Stimulated activated CD4-positive, alpha-beta T cell treated with anti-CD3 and anti-CD28 coated beads, Interleukin-1b, Interleukin-23, amount 100 ng/mL, for 24 hours (primary cell): Measurements from ENCODE around the gene C19orf47.
"Not testable (repeated sequence)": the region's sequence is repeated elsewhere in the genome, so short reads cannot be mapped to it uniquely, and the experiment has no call there.

Experiments used
- DNase-seq, 4 experiments: peaks; one replicate each; pipeline ENCODE4 v3.0.0-alpha.2; 2020; ENCODE audit warnings: low read depth in 4 of 4, low spot score in 1 of 4

C19orf47 gene

DNA sequence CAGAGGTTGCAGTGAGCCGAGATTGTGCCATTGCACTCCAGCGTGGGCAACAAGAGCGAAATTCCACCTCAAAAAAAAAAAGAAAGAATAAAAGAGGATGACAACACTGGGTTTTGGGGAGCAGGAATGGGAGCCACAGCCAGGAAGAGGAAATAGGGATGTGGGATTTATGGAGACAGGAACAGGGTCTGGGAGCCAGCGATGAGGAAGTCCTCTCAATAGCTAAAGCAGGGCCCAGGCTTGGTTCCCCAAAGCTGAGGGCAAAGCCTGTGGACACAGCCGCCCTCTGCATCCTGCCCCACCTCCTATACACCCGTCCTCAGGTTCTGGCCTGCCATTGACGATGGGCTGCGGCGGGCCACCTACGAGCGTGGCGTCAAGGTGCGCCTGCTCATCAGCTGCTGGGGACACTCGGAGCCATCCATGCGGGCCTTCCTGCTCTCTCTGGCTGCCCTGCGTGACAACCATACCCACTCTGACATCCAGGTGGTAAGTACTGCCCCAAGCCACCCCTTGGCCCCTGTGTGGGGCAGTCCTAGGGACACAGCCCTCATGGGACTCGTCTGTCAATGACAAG is 28.2 kb upstream of the C19orf47 start:
- no peak for DNase-seq

DNA sequence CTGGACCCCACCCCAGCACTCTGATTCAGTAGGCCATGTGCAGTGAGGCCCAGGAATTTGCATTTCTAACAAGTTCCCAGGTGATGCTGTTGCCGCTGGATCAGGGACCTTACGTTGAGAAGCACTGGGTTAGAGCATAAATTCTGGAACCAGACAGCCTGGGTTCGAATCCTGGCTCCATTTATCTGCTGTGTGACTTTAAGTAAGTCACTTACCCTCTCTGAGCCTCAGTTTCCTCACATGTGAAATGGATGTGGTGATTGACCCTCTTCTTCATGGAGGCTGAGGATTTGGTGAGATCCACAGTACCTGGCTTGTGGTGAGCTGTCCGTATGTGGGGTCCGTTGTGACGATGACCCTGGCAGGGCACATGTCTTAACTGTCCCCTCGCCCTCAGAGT is 25.9 kb upstream of the C19orf47 start:
- DNase-seq, result no peak

DNA sequence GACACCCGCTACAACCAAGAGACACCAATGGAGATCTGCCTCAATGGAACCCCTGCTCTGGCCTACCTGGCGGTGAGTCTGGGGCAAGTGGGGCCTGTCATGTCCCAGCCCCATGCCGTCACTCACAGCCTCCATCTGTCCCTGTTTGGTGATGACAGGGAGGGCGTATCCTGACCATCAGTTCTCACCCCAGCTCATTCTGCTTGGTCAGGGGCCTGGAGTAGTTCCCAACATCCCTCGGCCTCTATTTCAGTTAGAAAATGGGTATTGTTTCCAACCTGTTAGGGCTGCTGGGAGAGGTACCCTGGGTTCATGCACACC is 23.6 kb upstream of the C19orf47 start:
- no peak for DNase-seq

DNA sequence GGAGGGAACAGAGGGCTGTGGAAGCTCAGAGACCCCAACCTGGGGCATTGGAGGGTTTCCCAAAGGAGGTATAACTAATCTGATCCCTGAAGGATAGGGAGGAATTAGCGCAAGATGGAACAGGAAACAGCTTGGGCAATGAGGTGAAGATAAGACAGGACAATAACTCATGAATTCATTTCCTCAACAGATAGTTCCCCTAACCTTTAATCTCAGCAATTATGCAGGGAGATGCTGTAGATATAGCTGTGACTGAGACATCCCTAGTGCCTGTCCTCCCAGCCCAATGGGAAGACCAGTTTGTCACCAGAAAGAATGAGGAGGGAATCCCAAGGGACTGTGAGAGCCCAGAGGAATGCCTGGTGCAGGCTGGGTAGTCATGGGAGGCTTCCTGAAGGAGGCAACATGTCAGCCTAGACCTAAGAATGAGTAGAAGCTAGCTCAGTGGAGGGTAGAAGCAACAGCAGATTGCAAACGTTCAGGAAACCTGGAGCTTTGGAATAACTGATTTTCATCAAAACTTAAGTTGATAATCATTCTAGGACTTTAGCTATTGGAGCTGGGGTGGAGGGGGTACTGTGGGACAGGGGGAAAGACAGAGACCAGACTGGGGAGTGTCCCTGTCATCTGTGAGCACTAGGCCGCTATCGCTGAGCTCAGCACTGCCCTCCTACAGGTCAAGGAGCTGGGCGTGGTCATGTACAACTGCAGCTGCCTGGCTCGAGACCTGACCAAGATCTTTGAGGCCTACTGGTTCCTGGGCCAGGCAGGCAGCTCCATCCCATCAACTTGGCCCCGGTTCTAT is 23.0 kb upstream of the C19orf47 start:
- no peak for DNase-seq

DNA sequence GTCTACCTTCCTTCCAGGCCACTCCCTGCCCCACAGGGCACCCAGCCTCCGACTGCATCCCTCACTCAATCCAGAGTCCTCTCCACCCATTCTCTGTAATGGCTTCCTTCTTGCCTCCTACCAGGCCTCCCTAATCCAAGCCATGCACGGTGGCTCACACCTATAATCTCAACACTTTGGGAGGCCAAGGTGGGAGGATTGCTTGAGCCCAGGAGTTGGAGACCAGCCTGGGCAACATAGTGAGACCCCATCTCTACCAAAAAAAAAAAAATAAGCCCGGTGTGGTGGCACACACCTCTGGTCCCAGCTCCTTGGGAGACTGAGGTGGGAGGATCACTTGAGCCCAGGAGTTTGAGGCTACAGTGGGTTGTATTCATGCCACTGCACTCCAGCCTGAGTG is 22.1 kb upstream of the C19orf47 start:
- DNase-seq, result not testable (repeated sequence)

DNA sequence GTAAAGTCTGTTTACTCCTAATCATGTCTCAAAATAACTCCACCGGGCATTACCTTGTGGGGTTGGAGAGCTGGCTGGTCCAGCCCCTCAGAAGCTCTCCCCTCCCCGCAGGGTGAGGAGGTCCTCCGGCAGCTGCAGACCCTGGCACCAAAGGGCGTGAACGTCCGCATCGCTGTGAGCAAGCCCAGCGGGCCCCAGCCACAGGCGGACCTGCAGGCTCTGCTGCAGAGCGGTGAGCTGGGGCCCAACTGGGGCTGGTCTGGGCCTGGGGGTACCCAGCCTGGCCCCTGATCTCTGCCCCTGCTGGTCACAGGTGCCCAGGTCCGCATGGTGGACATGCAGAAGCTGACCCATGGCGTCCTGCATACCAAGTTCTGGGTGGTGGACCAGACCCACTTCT is 21.6 kb upstream of the C19orf47 start:
- DNase-seq, result no peak

DNA sequence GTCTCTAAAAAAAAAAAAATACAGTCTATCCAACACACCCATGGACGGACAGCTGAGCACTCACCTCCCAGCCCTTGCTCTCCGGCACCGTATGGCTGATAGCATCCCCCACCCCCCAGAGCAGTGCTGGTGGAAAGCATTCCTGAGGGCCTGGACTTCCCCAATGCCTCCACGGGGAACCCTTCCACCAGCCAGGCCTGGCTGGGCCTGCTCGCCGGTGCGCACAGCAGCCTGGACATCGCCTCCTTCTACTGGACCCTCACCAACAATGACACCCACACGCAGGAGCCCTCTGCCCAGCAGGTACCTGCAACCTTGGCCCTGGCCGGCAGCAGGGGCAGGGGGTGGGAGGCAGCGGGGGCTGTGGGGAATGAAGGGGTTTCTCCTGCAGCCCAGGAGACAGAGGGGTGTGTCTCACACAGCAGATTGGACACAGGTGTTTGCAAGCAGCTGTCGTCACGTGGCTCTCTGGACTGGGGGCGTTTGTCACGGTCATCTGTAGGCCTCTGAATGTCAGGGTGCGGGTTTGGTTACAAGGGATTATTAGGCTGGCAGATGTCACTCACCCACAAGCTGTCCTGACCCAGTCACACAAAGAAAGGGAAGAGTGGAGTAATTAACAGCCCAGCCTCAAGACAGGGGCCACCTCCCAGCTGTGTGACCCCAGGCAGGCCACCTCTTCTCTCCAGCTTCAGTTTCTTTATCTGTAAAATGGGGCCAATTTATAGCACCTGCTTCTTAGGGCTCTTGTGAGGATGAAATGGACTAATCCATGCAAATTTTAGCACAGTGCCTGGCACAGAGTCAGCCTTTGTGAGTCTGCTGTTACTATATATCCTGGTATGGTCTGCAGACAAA is 19.6 kb upstream of the C19orf47 start:
- DNase-seq, result no peak

DNA sequence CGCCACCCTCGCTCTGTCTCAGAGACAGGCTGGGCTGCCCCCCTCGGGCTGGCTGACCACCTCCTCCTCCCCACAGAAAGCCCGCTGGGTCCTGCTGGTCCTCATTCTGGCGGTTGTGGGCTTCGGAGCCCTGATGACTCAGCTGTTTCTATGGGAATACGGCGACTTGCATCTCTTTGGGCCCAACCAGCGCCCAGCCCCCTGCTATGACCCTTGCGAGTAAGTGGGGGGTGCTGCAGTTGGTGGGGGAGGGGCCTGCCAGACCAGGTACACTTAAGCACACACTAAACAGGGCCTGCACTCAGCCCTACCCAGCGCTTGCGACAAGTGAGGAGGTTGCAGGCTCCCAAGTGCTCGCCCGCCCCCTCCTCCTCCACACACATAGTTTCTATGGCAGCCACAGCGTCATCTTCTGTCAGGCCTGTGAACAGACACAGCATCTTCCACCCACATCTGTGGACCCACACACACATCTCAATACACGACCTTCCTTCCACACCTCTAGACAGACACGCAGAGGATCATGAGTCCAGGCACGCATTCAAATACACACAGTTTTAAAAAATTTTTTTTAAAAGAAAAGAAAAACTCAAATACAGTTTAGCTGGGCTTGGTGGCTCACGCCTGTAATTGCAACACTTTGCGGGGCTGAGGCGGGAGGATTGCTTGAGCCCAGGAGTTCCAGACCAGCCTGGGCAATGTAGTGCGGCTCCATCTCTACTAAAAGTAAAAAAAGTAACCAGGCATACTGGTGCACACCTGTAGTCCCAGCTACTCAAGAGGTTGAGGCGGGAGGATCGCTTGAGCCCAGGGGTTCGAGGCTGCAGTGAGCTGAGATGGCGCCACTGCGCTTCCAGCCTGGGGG is 18.7 kb upstream of the C19orf47 start:
- no peak for DNase-seq

DNA sequence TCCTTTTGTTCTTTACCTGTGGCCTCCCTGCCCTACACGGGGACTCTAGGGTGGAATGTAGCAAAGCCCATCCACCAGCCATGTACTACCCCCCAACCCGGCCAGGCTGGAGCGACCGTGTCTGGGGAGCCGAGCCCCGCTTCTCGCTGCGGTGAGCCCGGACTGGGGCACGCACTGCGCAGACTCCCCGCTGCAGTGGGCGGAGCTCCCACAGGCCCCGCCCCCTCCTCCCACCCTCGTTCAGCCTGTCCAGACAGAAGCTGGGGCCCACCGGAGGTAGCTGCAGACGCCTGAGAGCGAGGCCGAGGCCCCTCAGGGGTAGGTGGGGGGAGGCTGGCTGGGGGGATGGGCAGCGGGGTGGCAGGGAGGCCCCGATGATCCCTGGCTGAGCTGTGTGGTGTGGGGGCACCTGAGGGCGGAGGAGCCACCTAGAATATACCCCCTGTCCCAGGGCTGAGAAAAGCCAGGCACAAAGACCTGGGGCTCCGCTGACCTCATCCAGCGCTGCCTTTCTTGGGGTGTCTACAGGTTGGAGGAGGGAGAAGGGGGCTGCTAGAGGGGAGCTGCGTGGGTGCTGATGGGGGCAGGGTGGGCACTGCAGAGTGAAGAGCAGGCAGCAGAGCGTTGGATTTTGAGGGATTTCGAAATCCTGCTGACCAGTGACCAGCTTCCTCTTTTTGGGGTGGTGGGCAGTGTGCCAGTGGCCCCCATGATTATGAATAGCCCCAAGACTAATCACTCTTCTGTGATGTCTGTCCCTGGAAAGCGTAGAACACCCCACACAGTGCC is 17.6 kb upstream of the C19orf47 start:
- DNase-seq, result peak in 3 of 4 experiments; percentile 35 to 48 (median 41)

DNA sequence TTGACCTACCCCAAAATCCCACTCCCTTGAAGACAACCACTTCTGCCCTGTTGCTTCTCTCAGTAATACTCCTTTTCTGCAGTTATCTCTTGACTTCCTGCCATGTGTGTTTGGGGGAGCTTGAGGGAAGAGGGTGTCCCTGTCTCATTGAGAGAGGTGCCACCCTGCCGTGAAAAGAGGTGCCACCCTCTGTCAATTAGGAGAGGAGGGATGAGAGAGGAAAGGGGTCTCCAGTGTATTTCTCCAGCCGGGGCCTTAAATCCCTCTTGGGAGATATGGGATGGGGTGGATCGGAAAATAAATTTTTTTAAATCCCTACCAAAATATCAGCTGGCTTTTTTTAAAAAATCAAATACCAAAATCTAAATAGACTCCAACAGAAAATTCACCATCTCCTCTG is 16.8 kb upstream of the C19orf47 start:
- no peak for DNase-seq

DNA sequence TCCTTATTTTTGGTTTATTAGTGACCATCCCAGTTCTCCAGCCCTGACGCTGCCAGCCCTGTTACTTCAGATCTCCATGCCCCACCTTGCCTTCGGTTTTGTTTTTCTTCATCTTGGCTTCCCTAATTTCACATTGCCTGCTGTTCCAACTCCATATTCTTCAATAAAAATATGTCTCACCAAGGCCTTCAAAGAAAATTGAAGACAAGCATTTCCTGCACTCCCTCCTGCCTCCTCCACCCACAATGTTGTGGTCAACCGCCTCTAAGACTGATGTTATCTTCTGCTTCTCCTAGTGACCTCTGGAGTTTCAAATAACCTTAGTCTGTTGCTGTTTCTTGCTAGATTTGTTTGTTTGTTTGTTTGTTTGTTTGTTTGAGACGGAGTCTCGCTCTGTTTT is 14.9 kb upstream of the C19orf47 start:
- DNase-seq, result no peak

DNA sequence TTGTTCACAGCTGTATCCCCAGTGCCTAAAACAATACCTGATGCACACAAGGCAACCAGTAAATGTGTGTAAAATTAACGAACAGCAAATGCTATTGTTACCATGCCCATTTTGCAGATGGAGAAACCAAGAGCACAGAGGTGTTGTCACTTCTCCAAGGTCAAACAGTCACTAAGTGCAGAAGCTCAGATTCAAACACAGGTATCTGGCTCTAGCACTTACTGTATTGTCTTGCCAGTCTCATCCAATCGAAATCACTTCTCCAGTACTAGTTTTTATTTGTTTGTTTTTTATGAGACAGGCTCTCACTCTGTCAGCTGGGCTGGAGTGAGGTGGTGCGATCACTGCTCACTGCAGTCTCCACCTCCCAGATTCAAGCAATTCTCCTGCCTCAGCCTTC is 14.0 kb upstream of the C19orf47 start:
- no peak for DNase-seq

DNA sequence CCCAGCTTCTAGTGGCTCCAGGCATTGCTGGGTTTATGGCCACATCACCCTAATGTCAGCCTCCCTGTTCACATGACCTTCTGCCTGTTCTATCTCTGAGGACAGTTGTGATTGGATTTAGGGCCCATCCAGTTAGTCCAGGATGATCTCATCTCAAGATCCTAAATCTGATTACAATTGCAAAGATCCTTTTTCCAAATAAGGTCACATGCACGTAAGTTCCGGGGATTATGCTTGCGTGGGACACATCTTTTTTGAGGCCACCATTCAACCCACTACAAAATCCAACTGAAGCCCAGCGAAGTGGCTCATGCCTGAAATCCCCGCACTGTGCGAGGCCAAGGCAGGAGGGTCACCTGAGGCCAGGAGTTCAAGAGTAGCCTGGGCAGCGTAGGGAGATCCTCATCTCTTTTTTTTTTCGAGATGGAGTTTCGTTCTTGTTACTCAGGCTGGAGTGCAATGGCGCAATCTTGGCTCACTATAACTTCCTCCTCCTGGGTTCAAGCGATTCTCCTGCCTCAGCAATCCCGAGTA is 12.6 kb upstream of the C19orf47 start:
- DNase-seq, result no peak

DNA sequence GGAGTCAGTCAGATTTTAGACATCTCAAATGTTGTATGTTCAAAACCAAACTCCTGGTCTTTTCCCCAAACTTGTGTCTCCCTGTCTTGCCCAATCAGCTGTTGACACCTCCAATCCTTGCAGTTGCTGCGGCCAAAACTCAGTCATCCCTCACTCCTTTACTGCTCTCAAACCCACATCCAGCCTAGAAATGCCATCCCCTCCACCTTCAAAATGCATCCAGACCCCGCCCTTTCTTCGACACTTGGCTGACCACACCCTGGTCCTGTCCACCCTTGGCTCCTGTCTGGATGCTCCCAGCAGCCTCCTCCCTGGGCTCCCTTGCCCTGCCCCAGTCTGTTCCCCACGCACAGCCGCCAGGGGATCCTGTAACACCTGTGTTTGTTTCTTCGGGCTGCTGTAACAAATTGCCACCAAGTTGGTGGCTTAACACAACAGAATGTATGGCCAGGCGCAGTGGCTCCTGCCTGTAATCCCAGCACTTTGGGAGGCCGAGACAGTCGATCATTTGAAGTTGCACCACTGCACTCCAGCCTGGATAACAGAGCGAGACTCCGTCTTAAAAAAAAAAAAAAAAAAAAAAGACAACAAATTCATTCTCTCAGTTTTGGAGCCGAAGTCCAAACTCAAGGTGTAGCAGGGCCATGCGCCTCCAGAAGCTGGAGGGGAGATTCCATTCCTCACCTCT is 12.0 kb upstream of the C19orf47 start:
- no peak for DNase-seq

DNA sequence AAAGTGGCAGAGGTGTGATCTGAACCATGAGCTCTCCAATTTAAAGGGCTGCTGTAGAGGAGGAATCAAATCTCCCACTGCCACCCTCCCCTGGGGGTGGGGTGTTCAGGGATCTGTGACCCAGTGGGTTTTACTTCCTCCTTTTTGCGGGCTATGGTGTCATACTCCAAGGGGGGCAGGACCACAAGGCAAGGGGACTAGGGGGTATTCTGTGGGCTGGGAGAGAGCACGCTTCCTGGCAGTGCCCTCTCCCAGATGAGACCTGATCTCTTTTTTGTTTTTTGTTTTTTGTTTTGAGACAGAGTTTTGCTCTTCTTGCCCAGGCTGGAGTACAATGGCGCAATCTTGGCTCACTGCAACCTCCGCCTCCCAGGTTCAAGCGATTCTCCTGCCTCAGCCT is 10.6 kb upstream of the C19orf47 start:
- DNase-seq, result no peak

DNA sequence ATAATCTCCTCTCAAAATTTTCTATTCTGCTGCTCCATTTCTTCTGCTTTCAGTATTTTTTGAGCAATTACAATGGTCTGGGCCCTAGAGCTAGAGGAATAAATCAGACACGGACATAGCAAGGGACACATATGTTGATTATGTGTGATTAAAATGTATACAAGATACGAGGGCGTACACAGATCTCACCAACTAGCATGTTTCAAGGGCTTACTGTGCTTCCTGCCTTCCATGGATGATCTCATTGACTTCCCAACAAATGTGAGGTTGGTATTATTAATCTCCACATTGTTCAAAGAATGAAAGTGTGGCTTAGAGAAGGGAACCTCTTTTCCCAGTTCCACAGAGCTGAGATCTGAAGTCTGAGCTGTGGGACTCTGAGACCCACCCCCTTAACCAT is 9.4 kb upstream of the C19orf47 start:
- no peak for DNase-seq

DNA sequence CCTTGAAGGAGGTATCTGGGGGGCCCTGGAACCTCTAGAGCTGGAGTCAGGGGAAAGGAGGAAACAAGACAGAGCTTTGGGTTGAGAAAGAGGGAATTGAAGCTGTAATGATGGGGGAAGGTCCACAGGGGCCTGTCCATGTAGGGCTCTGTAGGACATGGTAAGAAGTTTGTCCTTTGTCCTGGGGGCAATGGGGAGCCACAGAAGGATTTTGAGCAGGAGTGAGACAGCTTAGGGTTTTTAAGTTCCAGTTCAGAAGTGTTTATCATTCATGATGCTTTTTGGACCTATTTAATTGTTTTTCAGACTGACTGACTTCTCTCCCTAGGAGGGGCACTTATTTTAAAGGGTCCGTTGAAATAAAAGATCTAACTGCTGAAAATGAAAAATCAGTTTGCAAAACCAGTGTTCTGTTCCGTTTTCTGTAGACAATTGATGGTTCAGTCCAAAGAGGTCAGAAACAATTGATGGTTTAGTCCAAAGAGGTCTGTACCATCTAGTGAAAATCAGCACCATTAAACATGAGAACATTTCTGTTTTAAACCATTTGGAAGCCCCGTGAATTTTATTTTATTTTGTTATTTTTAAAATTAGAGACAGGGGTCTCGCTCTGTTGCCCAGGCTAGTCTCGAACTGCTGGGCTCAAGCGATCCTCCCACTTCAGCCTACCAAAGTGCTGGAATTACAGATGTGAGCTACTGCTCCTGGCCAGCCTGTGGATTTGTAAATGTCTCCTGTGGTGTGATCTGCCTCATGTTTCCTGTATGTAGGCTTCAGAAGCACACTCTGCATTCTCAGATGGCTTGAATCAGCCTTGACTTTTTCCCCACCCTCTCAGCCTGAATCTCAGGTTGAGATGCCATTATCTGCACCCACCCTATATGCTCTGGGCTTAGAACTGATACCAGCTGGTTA is 8.7 kb upstream of the C19orf47 start:
- DNase-seq, result no peak

DNA sequence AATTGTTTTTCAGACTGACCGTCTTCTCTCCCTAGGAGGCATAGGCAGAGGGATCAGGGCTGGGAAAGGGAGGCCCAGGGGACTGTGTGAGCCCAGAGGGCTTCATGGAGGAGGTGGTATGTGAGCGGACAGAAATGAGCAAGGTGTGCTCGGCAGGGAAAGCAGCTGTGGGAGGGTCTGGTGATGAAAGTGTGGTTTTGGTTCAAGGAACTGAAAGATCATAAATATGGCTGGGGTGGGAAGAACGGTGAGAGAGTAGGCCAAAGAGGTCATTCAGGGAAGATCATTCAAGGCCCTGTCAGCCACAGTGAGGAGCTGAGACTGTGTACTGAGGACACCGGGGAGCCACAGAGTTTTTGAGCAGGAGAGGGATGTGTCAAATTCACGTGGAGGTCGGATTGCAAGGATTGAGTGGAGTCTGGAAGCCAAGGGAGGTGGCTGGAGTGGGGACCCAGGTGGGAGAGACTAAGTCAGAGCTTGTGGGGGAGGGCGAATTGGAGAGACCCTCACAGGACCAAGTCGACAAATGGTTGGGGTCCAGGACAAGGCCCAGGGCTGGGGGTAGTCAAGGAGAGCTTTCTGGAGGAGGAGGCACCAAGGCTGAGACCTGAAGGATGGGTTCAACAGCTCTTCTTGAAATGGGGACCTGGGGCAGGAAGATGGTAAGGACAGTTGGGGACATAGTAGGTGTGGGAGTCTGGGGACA is 7.9 kb upstream of the C19orf47 start:
- DNase-seq, result no peak
